Type B pancreatic cell (in vitro differentiated cells): ENCODE data around the gene ARFGAP1. TPM values are rescaled to one million over a fixed set of nuclear protein-coding genes. Genes with fewer than 3 reads are reported as not detected.
A peak's percentile ranks its signal among the peaks of the same experiment; 100 is the strongest.

ENCODE experiments used
- DNase-seq: peaks from one replicate; pipeline ENCODE4 v3.0.0; 2021; ENCODE audit warnings: mixed read lengths; ENCODE audit not compliant: unreplicated experiment; ENCODE audit errors: extremely low spot score
- H3K27ac Mint-ChIP-seq: 2 replicates; pipeline ENCODE4 v1.8.0; 2021; ENCODE audit warnings: mild to moderate bottlenecking, mixed read lengths
- H3K27me3 Mint-ChIP-seq: 2 replicates; pipeline ENCODE4 v1.8.0; 2021; ENCODE audit warnings: mixed read lengths
- H3K36me3 Mint-ChIP-seq: 2 replicates; pipeline ENCODE4 v1.8.0; 2021; ENCODE audit warnings: mixed read lengths
- H3K4me1 Mint-ChIP-seq: one replicate; pipeline ENCODE4 v1.8.0; 2021; ENCODE audit warnings: mixed read lengths; ENCODE audit not compliant: unreplicated experiment
- H3K4me3 Mint-ChIP-seq: 2 replicates; pipeline ENCODE4 v1.8.0; 2021; ENCODE audit warnings: mild to moderate bottlenecking, mixed read lengths
- H3K9me3 Mint-ChIP-seq: 2 replicates; pipeline ENCODE4 v1.8.0; 2021; ENCODE audit warnings: mixed read lengths
- CTCF ChIP-seq: fragments of 200-600 bp; sonication (generic); conservative IDR thresholded peaks from 2 replicates; pipeline ENCODE4 v1.5.0; 2021; ENCODE audit warnings: antibody characterized with exemption, mild to moderate bottlenecking
- total RNA-seq: library from RNA; stranded (reverse); gene quantifications from 2 replicates; pipeline ENCODE4 v1.2.1, GENCODE V29; 2021; ENCODE audit warnings: low replicate concordance

The ARFGAP1 gene
- total RNA-seq, 1 donor from 2014 or later: 132 TPM

GRCh38 chr20:63277466-63278272 lies 5.1 kb downstream of the ARFGAP1 start:
- no peaks in the 10 kb centered on the region for H3K36me3 Mint-ChIP-seq
- H3K4me3 Mint-ChIP-seq: no peak overlapping the region
- H3K27me3 Mint-ChIP-seq: no peaks in the 10 kb centered on the region
- no peaks in the 10 kb centered on the region for H3K9me3 Mint-ChIP-seq
- TF ChIP-seq CTCF: no peak
- peaks cover 17% of the 10 kb centered on the region for H3K4me1 Mint-ChIP-seq
- DNase-seq: no peak
- H3K27ac Mint-ChIP-seq: no peak overlapping the region

- Mint-ChIP-seq H3K36me3 (no peaks in the 10 kb centered on the region), H3K27ac (no peak overlapping the region), H3K4me3 (no peak overlapping the region), H3K27me3 (no peaks in the 10 kb centered on the region), H3K4me1 (peaks cover 13% of the 10 kb centered on the region), H3K9me3 (no peaks in the 10 kb centered on the region)
- DNase-seq: no peak
- TF ChIP-seq CTCF: no peak
Observed at GRCh38 chr20:63278661-63279060, 6.0 kb downstream of the ARFGAP1 start.

GRCh38 chr20:63279931-63280330 lies 7.3 kb downstream of the ARFGAP1 start:
- H3K9me3 Mint-ChIP-seq: no peaks in the 10 kb centered on the region
- DNase-seq: no peak
- H3K36me3 Mint-ChIP-seq: no peaks in the 10 kb centered on the region
- H3K4me3 Mint-ChIP-seq: no peak overlapping the region
- H3K27ac Mint-ChIP-seq: no peak overlapping the region
- H3K4me1 Mint-ChIP-seq: peaks cover 5% of the 10 kb centered on the region
- no peaks in the 10 kb centered on the region for H3K27me3 Mint-ChIP-seq
- no peak for TF ChIP-seq CTCF

- no peaks in the 10 kb centered on the region for H3K36me3 Mint-ChIP-seq
- no peak overlapping the region for H3K4me3 Mint-ChIP-seq
- TF ChIP-seq CTCF: no peak
- DNase-seq: no peak
- H3K27ac Mint-ChIP-seq: no peak overlapping the region
- no peaks in the 10 kb centered on the region for H3K27me3 Mint-ChIP-seq
- H3K9me3 Mint-ChIP-seq: no peaks in the 10 kb centered on the region
- H3K4me1 Mint-ChIP-seq: peaks cover under 1% of the 10 kb centered on the region
Observed at GRCh38 chr20:63280371-63280770, 7.8 kb downstream of the ARFGAP1 start.

GRCh38 chr20:63280929-63281545 lies 8.4 kb downstream of the ARFGAP1 start:
- Mint-ChIP-seq H3K36me3 (no peaks in the 10 kb centered on the region), H3K27ac (no peak overlapping the region), H3K4me1 (no peaks in the 10 kb centered on the region), H3K4me3 (no peak overlapping the region), H3K27me3 (no peaks in the 10 kb centered on the region), H3K9me3 (no peaks in the 10 kb centered on the region)
- TF ChIP-seq CTCF: peak; percentile 60
- no peak for DNase-seq
